ENCODE data around the gene KIF5C.

DNA sequence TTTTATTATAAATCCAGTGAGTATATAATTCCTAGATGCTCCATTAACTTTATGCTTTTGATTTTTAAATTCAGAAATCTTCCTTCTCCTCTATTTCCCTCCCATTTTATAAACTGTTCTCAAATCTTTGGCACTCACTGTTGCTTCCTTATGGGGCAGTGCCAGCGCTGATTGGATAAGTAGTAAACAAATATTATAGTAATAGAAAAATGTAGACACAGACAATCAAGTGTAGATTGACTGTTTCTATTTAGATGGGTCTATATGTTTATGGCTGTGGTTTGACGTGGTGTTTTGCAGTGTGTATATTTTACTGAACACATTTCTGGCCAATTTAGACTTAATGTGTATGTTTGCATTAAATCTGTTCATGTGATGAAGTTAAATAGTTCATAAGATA lies 200.1 kb downstream of the KIF5C start:
- TF ChIP-seq, protein P1, sequence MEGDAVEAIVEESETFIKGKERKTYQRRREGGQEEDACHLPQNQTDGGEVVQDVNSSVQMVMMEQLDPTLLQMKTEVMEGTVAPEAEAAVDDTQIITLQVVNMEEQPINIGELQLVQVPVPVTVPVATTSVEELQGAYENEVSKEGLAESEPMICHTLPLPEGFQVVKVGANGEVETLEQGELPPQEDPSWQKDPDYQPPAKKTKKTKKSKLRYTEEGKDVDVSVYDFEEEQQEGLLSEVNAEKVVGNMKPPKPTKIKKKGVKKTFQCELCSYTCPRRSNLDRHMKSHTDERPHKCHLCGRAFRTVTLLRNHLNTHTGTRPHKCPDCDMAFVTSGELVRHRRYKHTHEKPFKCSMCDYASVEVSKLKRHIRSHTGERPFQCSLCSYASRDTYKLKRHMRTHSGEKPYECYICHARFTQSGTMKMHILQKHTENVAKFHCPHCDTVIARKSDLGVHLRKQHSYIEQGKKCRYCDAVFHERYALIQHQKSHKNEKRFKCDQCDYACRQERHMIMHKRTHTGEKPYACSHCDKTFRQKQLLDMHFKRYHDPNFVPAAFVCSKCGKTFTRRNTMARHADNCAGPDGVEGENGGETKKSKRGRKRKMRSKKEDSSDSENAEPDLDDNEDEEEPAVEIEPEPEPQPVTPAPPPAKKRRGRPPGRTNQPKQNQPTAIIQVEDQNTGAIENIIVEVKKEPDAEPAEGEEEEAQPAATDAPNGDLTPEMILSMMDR (IDR thresholded peaks at IDR 0.05) = no peak
- TF ChIP-seq ZFX (IDR thresholded peaks at IDR 0.05; ENCODE audit: borderline replicate concordance) = no peak
